ENCODE data around the gene RREB1.
"Not testable (repeated sequence)": the region's sequence is repeated elsewhere in the genome, so short reads cannot be mapped to it uniquely, and the experiment has no call there.

RREB1 gene

GRCh38 chr6:7142918-7143475 lies 35.2 kb downstream of the RREB1 start:
- no peak for DNase-seq (ENCODE audit: low read depth, low spot score)

GRCh38 chr6:7143476-7143974 lies 35.8 kb downstream of the RREB1 start:
- DNase-seq (ENCODE audit: low read depth, low spot score) = no peak

- DNase-seq (ENCODE audit: low read depth, low spot score) = no peak
These were observed 37.3 kb downstream of the RREB1 start for GRCh38 chr6:7144872-7145584.

- no peak for DNase-seq (ENCODE audit: low read depth, low spot score)
These were observed 37.8 kb downstream of the RREB1 start for GRCh38 chr6:7145585-7145884.

GRCh38 chr6:7145885-7146828 lies 38.4 kb downstream of the RREB1 start:
- peak; percentile 63 for DNase-seq (ENCODE audit: low read depth, low spot score)

- DNase-seq (ENCODE audit: low read depth, low spot score) = no peak
These were observed 39.4 kb downstream of the RREB1 start for GRCh38 chr6:7147051-7147671.

GRCh38 chr6:7148100-7148822 lies 40.5 kb downstream of the RREB1 start:
- DNase-seq (ENCODE audit: low read depth, low spot score) = no peak

GRCh38 chr6:7150381-7151064 lies 42.8 kb downstream of the RREB1 start:
- no peak for DNase-seq (ENCODE audit: low read depth, low spot score)

GRCh38 chr6:7151381-7151780 lies 43.6 kb downstream of the RREB1 start:
- no peak for DNase-seq (ENCODE audit: low read depth, low spot score)

- DNase-seq (ENCODE audit: low read depth, low spot score) = no peak
These were observed 44.7 kb downstream of the RREB1 start for GRCh38 chr6:7152462-7152861.

- DNase-seq (ENCODE audit: low read depth, low spot score) = no peak
These were observed 46.0 kb downstream of the RREB1 start for GRCh38 chr6:7153789-7154188.

- DNase-seq (ENCODE audit: low read depth, low spot score) = no peak
These were observed 46.8 kb downstream of the RREB1 start for GRCh38 chr6:7154341-7155139.

- no peak for DNase-seq (ENCODE audit: low read depth, low spot score)
These were observed 48.3 kb downstream of the RREB1 start for GRCh38 chr6:7155871-7156579.

GRCh38 chr6:7156643-7157278 lies 49.0 kb downstream of the RREB1 start:
- DNase-seq (ENCODE audit: low read depth, low spot score) = no peak

GRCh38 chr6:7157307-7157706 lies 49.5 kb downstream of the RREB1 start:
- DNase-seq (ENCODE audit: low read depth, low spot score) = not testable (repeated sequence)

- peak; percentile 80 for DNase-seq (ENCODE audit: low read depth, low spot score)
These were observed 50.2 kb downstream of the RREB1 start for GRCh38 chr6:7157752-7158616.

- DNase-seq (ENCODE audit: low read depth, low spot score) = no peak
These were observed 52.2 kb downstream of the RREB1 start for GRCh38 chr6:7159790-7160525.
